HG03575 (cell line): ENCODE results near the gene ZNHIT2.

ENCODE experiments used
- ATAC-seq: cut with Tn5 transposase; IDR thresholded peaks from one replicate; pipeline ENCODE4 v1.9.1; 2021; ENCODE audit not compliant: unreplicated experiment, insufficient number of reproducible peaks, low FRiP score; ENCODE audit errors: extremely low read depth

The ZNHIT2 gene

DNA sequence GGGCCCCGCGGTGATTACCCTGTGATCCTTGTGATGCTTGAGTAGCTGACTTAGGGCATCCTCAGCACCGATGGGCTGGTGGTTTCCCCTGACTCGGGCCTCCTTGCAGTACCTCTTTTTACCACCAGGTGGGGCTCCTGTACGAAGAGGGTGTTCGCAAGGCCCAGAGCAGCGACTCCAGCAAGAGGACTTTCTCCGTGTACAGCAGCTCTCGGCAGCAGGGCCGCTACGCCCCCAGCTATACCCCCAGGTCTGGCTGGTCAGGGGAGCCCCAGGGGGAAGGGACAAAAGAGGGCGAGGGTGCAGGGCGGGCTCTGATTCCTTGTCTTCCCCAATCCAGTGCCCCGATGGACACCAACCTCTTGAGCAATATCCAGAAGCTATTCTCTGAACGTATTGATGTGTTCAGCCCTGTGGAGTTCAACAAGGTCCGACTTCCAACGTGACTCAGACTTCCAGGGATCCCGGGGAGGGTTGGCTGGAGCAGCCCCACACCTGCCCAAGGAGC lies 7.1 kb downstream of the ZNHIT2 start:
- ATAC-seq, result no peak

- no peak for ATAC-seq
Observed at GRCh38 chr11:65109231-65110198, 8.0 kb downstream of the ZNHIT2 start.

- no peak for ATAC-seq
Observed at GRCh38 chr11:65108469-65109123, 8.9 kb downstream of the ZNHIT2 start.

DNA sequence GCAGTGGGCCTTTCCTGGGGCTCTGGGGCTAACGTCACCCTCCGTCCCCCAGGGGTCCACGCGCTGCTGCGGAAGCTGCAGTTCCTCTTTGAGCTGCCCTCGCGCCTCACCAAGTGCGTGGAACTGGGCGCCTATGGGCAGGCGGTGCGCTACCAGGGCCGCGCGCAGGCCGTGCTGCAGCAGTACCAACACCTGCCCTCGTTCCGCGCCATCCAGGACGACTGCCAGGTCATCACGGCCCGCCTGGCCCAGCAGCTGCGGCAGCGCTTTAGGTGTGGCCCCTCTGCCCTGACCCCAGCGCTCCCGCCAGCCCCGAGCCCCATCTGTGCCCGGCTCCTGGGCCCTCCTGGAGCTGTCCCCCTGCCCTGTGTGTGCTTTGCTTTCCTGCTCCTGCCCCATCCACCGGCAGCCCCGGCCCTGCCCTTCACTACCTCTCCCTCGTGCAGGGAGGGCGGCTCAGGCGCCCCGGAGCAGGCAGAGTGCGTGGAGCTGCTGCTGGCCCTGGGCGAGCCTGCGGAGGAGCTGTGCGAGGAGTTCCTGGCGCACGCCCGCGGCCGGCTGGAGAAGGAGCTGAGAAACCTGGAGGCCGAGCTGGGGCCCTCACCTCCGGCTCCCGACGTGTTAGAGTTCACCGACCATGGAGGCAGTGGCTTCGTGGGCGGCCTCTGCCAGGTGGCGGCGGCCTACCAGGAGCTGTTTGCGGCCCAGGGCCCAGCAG lies 9.6 kb downstream of the ZNHIT2 start:
- no peak for ATAC-seq

DNA sequence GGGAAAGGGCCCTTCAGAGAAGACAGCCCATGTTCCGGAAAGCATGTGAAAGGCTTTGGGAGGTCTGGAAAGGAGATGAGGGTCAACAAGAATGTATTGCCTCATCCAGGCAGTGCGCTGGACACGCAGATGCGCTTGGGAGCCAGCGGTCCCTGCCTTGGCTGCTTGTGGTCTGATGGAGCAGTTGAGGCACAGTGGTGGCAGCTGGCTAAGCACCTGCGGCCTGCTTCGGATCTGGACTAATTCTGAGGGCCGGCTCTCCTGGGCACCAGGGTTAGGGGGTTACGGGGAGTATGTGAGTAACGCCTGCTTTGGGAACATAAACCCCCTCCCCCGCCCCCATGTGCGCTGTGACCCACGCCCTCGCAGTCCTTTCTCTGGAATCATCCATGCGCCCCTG lies 10.4 kb downstream of the ZNHIT2 start:
- no peak for ATAC-seq

GRCh38 chr11:65104628-65105027 lies 12.9 kb downstream of the ZNHIT2 start:
- no peak for ATAC-seq

DNA sequence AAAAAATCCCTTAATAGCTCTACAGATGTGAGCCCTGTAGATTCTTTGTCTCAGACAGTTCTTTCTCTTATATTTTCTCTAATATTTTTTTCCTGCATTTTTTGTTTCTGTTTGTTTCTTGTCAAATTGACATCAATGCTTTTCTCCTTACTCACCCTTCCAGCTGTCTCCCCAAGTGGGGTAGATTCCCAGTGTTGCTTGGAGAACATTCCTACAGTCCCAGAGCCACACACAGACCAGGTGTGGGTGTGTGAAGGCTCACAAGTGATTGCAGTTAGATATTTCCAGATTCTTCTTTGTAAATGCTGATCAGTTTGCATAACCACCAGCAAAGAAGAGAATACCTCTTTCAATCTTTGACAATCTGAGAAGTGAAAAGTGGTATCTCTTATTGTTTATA lies 14.0 kb downstream of the ZNHIT2 start:
- ATAC-seq, result no peak

- ATAC-seq, result no peak
Observed at GRCh38 chr11:65102142-65103095, 15.1 kb downstream of the ZNHIT2 start.

- no peak for ATAC-seq
Observed at GRCh38 chr11:65100674-65101350, 16.7 kb downstream of the ZNHIT2 start.

DNA sequence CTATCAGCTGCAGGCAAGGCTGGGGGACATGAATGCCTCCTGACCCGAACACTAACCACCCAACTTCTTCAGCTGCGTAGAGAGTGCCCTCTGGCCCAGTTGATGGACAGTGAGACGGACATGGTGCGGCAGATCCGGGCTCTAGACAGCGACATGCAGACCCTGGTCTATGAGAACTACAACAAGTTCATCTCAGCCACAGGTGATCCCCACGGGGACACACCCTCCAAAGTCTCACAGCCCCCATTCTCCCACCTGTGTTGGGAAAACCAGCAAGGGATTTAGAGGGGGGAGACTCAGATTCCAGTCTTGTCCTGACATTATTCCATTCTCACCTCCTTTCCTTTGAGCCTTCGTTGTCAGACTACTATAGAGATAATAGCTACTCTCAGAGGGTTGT lies 20.6 kb downstream of the ZNHIT2 start:
- ATAC-seq, result no peak

DNA sequence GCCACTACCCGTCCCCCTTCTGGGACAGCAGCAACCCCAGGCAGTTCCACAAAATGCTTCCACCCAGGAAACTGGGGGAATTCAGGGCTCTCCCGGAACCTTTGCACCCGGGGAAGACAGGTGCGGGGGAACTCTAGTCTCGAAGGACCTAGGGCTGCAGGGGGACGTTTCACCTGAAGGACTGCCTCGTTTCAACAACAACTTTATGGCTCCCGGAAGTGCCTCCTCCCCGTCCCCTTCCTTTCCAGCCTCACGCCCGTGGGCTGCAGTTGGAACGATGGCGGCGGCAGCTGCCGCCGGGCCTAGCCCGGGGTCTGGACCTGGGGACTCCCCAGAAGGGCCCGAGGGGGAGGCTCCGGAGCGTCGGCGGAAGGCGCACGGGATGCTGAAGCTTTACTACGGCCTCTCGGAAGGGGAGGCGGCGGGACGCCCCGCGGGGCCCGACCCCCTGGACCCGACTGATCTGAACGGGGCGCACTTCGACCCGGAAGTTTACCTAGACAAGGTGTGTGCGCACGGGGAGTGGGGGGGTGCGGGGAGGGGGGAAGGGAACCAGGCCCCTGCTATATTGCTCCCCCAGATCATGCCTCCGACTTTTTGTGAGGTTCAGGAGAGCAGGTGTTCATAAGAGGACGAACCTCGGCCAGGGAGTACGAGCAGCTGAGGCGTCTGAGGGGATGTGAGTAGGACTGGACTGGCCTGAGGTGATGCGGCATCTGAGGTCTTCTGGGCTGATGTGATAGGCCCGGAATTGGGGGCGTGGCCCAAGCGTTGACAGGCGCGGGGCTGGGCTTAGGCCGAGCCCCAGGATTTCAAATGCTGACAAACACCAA lies 21.3 kb downstream of the ZNHIT2 start, which contains the start of gene VPS51:
Gene VPS51 (plus strand): TSS at position 241 of the 833 bp plus-strand sequence. CDS start 37 bp downstream, at position 278.
- ATAC-seq, result no peak

DNA sequence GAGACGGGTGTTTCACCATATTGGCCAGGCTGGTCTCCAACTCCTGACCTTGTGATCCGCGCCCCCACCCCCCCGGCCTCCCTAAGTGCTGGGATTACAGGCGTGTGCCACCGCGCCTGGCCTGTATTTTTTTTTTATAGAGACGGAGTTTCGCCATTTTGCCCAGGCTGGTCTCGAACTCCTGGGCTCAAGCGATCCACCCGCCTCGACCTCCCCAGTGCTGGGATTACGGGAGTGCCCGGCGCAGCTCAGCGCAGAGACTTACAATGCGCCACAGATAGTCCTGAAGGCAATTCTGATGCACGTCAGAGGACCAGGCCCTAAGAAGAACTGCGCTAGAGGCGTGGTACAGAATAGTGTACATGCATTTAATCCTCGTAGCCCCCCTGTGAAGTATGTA lies 22.1 kb downstream of the ZNHIT2 start:
- no peak for ATAC-seq

DNA sequence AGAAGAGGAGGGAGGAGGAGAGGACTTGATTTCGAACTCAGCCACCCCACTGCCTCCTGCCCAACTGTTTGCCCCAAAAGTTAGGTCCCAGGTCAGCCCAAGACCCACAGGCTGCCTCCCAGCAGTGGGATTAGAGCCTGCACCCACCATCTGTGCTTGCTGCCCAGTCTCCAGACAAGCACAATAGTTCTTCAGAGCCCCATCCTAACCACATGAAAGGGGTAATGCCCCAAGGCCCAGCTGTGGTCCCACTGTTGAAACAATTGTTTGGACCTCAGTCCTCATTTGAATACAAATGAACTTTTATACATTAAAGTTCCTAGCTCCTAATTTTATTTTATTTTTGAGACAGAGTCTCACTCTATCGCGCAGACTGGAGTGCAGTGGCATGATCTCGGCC lies 26.9 kb downstream of the ZNHIT2 start:
- no peak for ATAC-seq

GRCh38 chr11:65089621-65090020 lies 27.9 kb downstream of the ZNHIT2 start:
- no peak for ATAC-seq

- no peak for ATAC-seq
Observed at GRCh38 chr11:65087827-65088226, 29.7 kb downstream of the ZNHIT2 start.

- ATAC-seq, result no peak
Observed at GRCh38 chr11:65087216-65087615, 30.3 kb downstream of the ZNHIT2 start.

GRCh38 chr11:65086809-65087208 lies 30.7 kb downstream of the ZNHIT2 start:
- ATAC-seq, result no peak
